GM18526 (cell line): Measurements from ENCODE around the gene ZBTB16.

Experiments used
- POLR2A ChIP-seq: IDR thresholded peaks from 3 replicates; pipeline ENCODE4 v1.6.1; 2011; ENCODE audit not compliant: insufficient read length; ENCODE audit errors: extremely low read depth

ZBTB16 gene

GRCh38 chr11:114256176-114256966 lies 196.9 kb downstream of the ZBTB16 start:
- no peak for TF ChIP-seq POLR2A

- TF ChIP-seq POLR2A, result no peak
Observed at GRCh38 chr11:114256967-114257286, 197.4 kb downstream of the ZBTB16 start.

- TF ChIP-seq POLR2A, result no peak
Observed at GRCh38 chr11:114257621-114258558, 198.4 kb downstream of the ZBTB16 start.

GRCh38 chr11:114258696-114259095 lies 199.2 kb downstream of the ZBTB16 start:
- TF ChIP-seq POLR2A, result no peak

GRCh38 chr11:114259124-114259526 lies 199.6 kb downstream of the ZBTB16 start:
- TF ChIP-seq POLR2A, result no peak

- TF ChIP-seq POLR2A, result no peak
Observed at GRCh38 chr11:114259551-114259983, 200.1 kb downstream of the ZBTB16 start.

- no peak for TF ChIP-seq POLR2A
Observed at GRCh38 chr11:114260077-114260476, 200.6 kb downstream of the ZBTB16 start.

- TF ChIP-seq POLR2A, result no peak
Observed at GRCh38 chr11:114260483-114260882, 201.0 kb downstream of the ZBTB16 start.

- TF ChIP-seq POLR2A, result no peak
Observed at GRCh38 chr11:114261791-114262190, 202.3 kb downstream of the ZBTB16 start.

GRCh38 chr11:114262681-114263512 lies 203.4 kb downstream of the ZBTB16 start:
- TF ChIP-seq POLR2A, result no peak

GRCh38 chr11:114263513-114264170 lies 204.1 kb downstream of the ZBTB16 start:
- TF ChIP-seq POLR2A, result no peak

- TF ChIP-seq POLR2A, result no peak
Observed at GRCh38 chr11:114264381-114264780, 204.9 kb downstream of the ZBTB16 start.

GRCh38 chr11:114265122-114265878 lies 205.8 kb downstream of the ZBTB16 start:
- no peak for TF ChIP-seq POLR2A

GRCh38 chr11:114269498-114269897 lies 210.0 kb downstream of the ZBTB16 start:
- no peak for TF ChIP-seq POLR2A
